Measurements from ENCODE around the gene ADAMTS4. TPM values are rescaled to one million over a fixed set of nuclear protein-coding genes. Genes with fewer than 3 reads are reported as not detected.

ADAMTS4 gene
- total and polyA plus RNA-seq, 9 of the 15 experiments (the other 6 are each of a cell fraction or from before 2014, with no cell fraction given) = 0.07 to 3.7 (median 0.41) TPM

- TF ChIP-seq, protein P1, sequence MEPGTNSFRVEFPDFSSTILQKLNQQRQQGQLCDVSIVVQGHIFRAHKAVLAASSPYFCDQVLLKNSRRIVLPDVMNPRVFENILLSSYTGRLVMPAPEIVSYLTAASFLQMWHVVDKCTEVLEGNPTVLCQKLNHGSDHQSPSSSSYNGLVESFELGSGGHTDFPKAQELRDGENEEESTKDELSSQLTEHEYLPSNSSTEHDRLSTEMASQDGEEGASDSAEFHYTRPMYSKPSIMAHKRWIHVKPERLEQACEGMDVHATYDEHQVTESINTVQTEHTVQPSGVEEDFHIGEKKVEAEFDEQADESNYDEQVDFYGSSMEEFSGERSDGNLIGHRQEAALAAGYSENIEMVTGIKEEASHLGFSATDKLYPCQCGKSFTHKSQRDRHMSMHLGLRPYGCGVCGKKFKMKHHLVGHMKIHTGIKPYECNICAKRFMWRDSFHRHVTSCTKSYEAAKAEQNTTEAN (CRISPR knock-in tag; IDR thresholded peaks at IDR 0.05) = no peak
- peak; percentile 88 for TF ChIP-seq SMC3 (conservative IDR thresholded peaks at IDR 0.05; ENCODE audit: insufficient read depth, low read depth, low read length)
- 0 out of 4 replicates have a peak, but pooled peaks of 1 of the 2 experiments have one; percentile 33 for TF ChIP-seq UBTF (IDR thresholded peaks at IDR 0.05; ENCODE audit: borderline replicate concordance in 1 of 2, low read depth in 2 of 2, low read length in 2 of 2)
- no peak for TF ChIP-seq PRPF4 (IDR thresholded peaks at IDR 0.05; ENCODE audit: insufficient read depth, low read depth, low read length, poor library complexity, severe bottlenecking)
- no peak for TF ChIP-seq MEF2D (tag; conservative IDR thresholded peaks at IDR 0.05; ENCODE audit: low read depth)
- peak in 1 of 3 experiments; percentile 44 for TF ChIP-seq YY1 (IDR thresholded peaks at IDR 0.05; ENCODE audit: borderline replicate concordance in 1 of 3, control insufficient read depth in 1 of 3, extremely low read depth in 1 of 3, insufficient read depth in 3 of 3, insufficient read length in 1 of 3, insufficient replicate concordance in 2 of 3, low read depth in 1 of 3, low read length in 2 of 3)
- peak; percentile 69; the same call in 1 of the 2 replicates for TF ChIP-seq REST (IDR thresholded peaks at IDR 0.05; ENCODE audit: borderline replicate concordance)
- no peak for TF ChIP-seq REST (CRISPR knock-in tag; IDR thresholded peaks at IDR 0.05; ENCODE audit: low read depth)
- TF ChIP-seq RAD21 (CRISPR knock-in tag; conservative IDR thresholded peaks at IDR 0.05 in 1 of 2, IDR thresholded peaks at IDR 0.05 in 1 of 2) = peak; percentile 76 to 91
- TF ChIP-seq HLTF (IDR thresholded peaks at IDR 0.05) = no peak
- TF ChIP-seq ZBTB8A (IDR thresholded peaks at IDR 0.05; ENCODE audit: partially characterized antibody) = no peak
Measured at GRCh38 chr1:161192476-161193465, 6.1 kb downstream of the ADAMTS4 start (continued).
